ENCODE data around the gene FKBP10. TPM values are rescaled to one million over a fixed set of nuclear protein-coding genes. Genes with fewer than 3 reads are reported as not detected.

FKBP10 gene
- total RNA-seq, 1 donor from 2014 or later: 0.47 TPM

GRCh38 chr17:41860254-41860931 lies 47.6 kb downstream of the FKBP10 start:
- H3K36me3 Mint-ChIP-seq (ENCODE audit: low read depth): peaks cover 8% of the 10 kb centered on the region
- no peak overlapping the region for H3K4me3 Mint-ChIP-seq
- peaks cover 11% of the 10 kb centered on the region for H3K4me1 Mint-ChIP-seq
- no peaks in the 10 kb centered on the region for H3K27me3 Mint-ChIP-seq
- H3K9me3 Mint-ChIP-seq: no peaks in the 10 kb centered on the region
- intact Hi-C loops (cut with micrococcal nuclease): no loop called here
- DNase-seq: no peak
- H3K27ac Mint-ChIP-seq: no peak overlapping the region

DNA sequence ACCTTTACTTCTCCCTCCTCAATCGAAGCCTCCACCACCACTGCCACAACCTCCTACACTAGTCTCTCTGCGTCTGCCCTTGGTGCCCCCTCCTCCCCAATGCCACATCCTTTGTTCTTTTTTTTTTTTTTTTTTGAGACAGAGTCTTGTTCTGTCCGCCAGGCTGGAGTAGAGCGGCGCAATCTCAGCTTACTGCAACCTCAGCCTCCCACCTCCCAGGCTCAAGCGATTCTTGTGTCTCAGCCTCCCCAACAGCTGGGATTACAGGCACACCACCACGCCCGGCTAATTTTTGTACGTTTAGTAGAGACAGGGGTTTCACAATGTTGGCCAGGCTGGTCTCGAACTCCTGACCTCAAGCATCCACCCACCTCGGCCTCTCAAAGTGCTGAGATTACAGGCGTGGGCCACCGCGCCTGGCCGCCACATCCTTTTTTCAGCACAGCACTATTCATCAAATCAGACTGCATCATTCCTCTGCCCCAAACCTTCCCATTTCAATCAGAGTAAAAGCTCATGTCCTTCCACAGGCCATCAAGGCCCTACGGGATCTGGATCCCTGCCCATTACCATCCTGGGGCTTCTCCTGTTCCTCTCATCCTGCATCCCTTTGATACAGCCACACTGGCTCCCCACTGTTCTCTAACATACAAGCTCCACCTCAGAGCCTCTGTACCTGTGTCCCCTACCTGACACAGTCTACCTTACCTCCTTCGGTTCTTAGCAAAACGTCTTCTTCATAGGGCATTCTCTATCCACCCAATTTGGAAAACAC lies 50.5 kb downstream of the FKBP10 start:
- peaks cover 24% of the 10 kb centered on the region for H3K36me3 Mint-ChIP-seq (ENCODE audit: low read depth)
- H3K4me3 Mint-ChIP-seq: no peak overlapping the region
- peaks cover 23% of the 10 kb centered on the region for H3K4me1 Mint-ChIP-seq
- no peaks in the 10 kb centered on the region for H3K27me3 Mint-ChIP-seq
- intact Hi-C loops (cut with micrococcal nuclease): no loop called here
- no peak overlapping the region for H3K27ac Mint-ChIP-seq
- no peaks in the 10 kb centered on the region for H3K9me3 Mint-ChIP-seq
- peak; percentile 72 for DNase-seq

GRCh38 chr17:41864498-41864835 lies 51.7 kb downstream of the FKBP10 start:
- no peaks in the 10 kb centered on the region for H3K9me3 Mint-ChIP-seq
- H3K27me3 Mint-ChIP-seq: no peaks in the 10 kb centered on the region
- intact Hi-C loops (cut with micrococcal nuclease): loop anchor here (2.0 kb wide), 1 partner anchor 176 kb away; the partner anchor contains the start of gene EIF1
- H3K27ac Mint-ChIP-seq: no peak overlapping the region
- H3K36me3 Mint-ChIP-seq (ENCODE audit: low read depth): peaks cover 36% of the 10 kb centered on the region
- DNase-seq: no peak
- no peak overlapping the region for H3K4me3 Mint-ChIP-seq
- peaks cover 35% of the 10 kb centered on the region for H3K4me1 Mint-ChIP-seq

GRCh38 chr17:41864836-41865595 lies 52.2 kb downstream of the FKBP10 start, which contains the start of gene KLHL11:
TSS of gene KLHL11 (minus strand) at chr17:41865423. CDS start at chr17:41865370, 53 bp downstream.
- intact Hi-C loops (cut with micrococcal nuclease): loop anchor here (1.0 to 2.0 kb wide), 3 partner anchors 53 to 176 kb away; partner anchors contain the start of genes ACLY and EIF1
- H3K27me3 Mint-ChIP-seq: no peaks in the 10 kb centered on the region
- peak; percentile 97 for DNase-seq
- peaks cover 39% of the 10 kb centered on the region for H3K4me1 Mint-ChIP-seq
- H3K9me3 Mint-ChIP-seq: no peaks in the 10 kb centered on the region
- H3K36me3 Mint-ChIP-seq (ENCODE audit: low read depth): peaks cover 39% of the 10 kb centered on the region
- no peak within 1 kb of the TSS for H3K4me3 Mint-ChIP-seq
- H3K27ac Mint-ChIP-seq: no peak within 1 kb of the TSS

GRCh38 chr17:41865596-41865893 lies 52.7 kb downstream of the FKBP10 start:
- H3K4me3 Mint-ChIP-seq: no peak overlapping the region
- peaks cover 44% of the 10 kb centered on the region for H3K36me3 Mint-ChIP-seq (ENCODE audit: low read depth)
- intact Hi-C loops (cut with micrococcal nuclease): loop anchor here (1.0 to 2.0 kb wide), 3 partner anchors 53 to 177 kb away; partner anchors contain the start of genes ACLY and EIF1
- no peaks in the 10 kb centered on the region for H3K27me3 Mint-ChIP-seq
- no peak for DNase-seq
- H3K9me3 Mint-ChIP-seq: no peaks in the 10 kb centered on the region
- no peak overlapping the region for H3K27ac Mint-ChIP-seq
- H3K4me1 Mint-ChIP-seq: peaks cover 41% of the 10 kb centered on the region

- intact Hi-C loops (cut with micrococcal nuclease): no loop called here
- peak overlapping the region; percentile 59 for H3K4me3 Mint-ChIP-seq
Measured at GRCh38 chr17:41868568-41868967, 55.8 kb downstream of the FKBP10 start.

GRCh38 chr17:41869426-41869825 lies 56.6 kb downstream of the FKBP10 start:
- Mint-ChIP-seq H3K9me3 (no peaks in the 10 kb centered on the region), H3K36me3 (ENCODE audit: low read depth) (peaks cover 77% of the 10 kb centered on the region), H3K27me3 (no peaks in the 10 kb centered on the region), H3K27ac (peak overlapping the region; percentile 94), H3K4me3 (peak overlapping the region; percentile 59), H3K4me1 (peaks cover 38% of the 10 kb centered on the region)
- DNase-seq: no peak
- intact Hi-C loops (cut with micrococcal nuclease): no loop called here

More at GRCh38 chr17:41868568-41868967, 55.8 kb downstream of the FKBP10 start:
- H3K36me3 Mint-ChIP-seq (ENCODE audit: low read depth): peaks cover 70% of the 10 kb centered on the region
- peak; percentile 68 for DNase-seq
- H3K27me3 Mint-ChIP-seq: no peaks in the 10 kb centered on the region
- peak overlapping the region; percentile 94 for H3K27ac Mint-ChIP-seq
- no peaks in the 10 kb centered on the region for H3K9me3 Mint-ChIP-seq
- H3K4me1 Mint-ChIP-seq: peaks cover 38% of the 10 kb centered on the region

- peaks cover 38% of the 10 kb centered on the region for H3K4me1 Mint-ChIP-seq
- H3K9me3 Mint-ChIP-seq: no peaks in the 10 kb centered on the region
- no peak overlapping the region for H3K4me3 Mint-ChIP-seq
- H3K36me3 Mint-ChIP-seq (ENCODE audit: low read depth): peaks cover 82% of the 10 kb centered on the region
- intact Hi-C loops (cut with micrococcal nuclease): no loop called here
- peak overlapping the region; percentile 94 for H3K27ac Mint-ChIP-seq
- no peak for DNase-seq
- H3K27me3 Mint-ChIP-seq: no peaks in the 10 kb centered on the region
Measured at GRCh38 chr17:41870097-41870496, 57.3 kb downstream of the FKBP10 start.

DNA sequence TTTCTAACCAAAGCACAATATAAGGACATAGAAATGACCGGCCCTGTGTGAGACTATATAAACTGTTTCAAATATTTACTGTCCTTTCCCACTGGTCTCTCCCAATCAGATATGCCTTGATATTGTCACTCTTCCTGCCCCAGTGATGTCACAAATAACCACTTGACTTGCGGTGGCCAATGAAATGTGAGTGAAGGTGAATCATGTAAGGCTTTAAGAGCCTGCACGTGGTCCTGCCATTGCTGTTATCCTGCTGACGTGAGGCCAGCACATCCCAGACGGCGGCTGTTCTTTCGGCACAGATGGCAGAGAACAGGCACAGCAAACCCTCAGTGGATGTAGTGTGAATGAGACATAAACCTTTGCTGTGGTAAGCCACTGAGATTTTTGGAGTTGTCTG lies 57.8 kb downstream of the FKBP10 start:
- peaks cover 36% of the 10 kb centered on the region for H3K4me1 Mint-ChIP-seq
- H3K27ac Mint-ChIP-seq: peak overlapping the region; percentile 81
- no peaks in the 10 kb centered on the region for H3K9me3 Mint-ChIP-seq
- H3K4me3 Mint-ChIP-seq: no peak overlapping the region
- intact Hi-C loops (cut with micrococcal nuclease): no loop called here
- H3K27me3 Mint-ChIP-seq: no peaks in the 10 kb centered on the region
- DNase-seq: no peak
- peaks cover 80% of the 10 kb centered on the region for H3K36me3 Mint-ChIP-seq (ENCODE audit: low read depth)

DNA sequence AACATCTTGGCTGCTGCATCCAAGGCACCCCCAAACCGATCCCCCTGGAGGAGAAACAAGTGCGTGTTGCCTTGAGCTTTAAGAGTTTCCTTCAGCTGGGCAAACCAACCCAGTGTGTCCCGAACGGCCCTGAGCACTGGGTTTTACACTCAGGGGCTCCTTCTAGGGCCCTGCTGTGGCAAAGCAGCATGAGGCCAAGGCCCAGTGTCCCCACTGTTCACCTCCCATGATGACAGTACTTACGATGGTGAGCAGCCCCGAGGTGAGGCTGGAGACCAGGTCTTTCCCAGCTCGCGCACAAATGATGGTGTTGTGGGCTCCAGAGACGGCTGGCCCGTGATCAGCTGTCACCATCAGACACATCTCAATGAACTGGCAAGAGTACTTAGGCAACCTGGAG lies 59.0 kb downstream of the FKBP10 start:
- DNase-seq: no peak
- Mint-ChIP-seq H3K36me3 (ENCODE audit: low read depth) (peaks cover 80% of the 10 kb centered on the region), H3K27me3 (no peaks in the 10 kb centered on the region), H3K4me3 (no peak overlapping the region), H3K9me3 (no peaks in the 10 kb centered on the region), H3K4me1 (peaks cover 33% of the 10 kb centered on the region), H3K27ac (peak overlapping the region; percentile 45)
- intact Hi-C loops (cut with micrococcal nuclease): no loop called here

Other genes with a start within 250 kb of the FKBP10 start
- gene KRT9, start 240.9 kb upstream of the FKBP10 start, total RNA-seq: not detected in 2 replicates
- not detected in 2 replicates for gene KRT14, start 226.1 kb upstream of the FKBP10 start, total RNA-seq
- not detected in 2 replicates for gene KRT16, start 200.2 kb upstream of the FKBP10 start, total RNA-seq
- not detected in 2 replicates for gene KRT17, start 188.4 kb upstream of the FKBP10 start, total RNA-seq
- 837 and 858 TPM in 2 replicates for gene EIF1, start 124.1 kb upstream of the FKBP10 start, total RNA-seq
- gene GAST, start 100.7 kb upstream of the FKBP10 start, total RNA-seq: not detected in 2 replicates
- gene HAP1, start 78.4 kb upstream of the FKBP10 start, total RNA-seq: 0.02 and 0.05 TPM in 2 replicates
- gene JUP, start 26.3 kb upstream of the FKBP10 start, total RNA-seq: 0.14 and 0.24 TPM in 2 replicates
- gene P3H4, start 1.1 kb upstream of the FKBP10 start, total RNA-seq: 4.1 and 5.9 TPM in 2 replicates
- gene NT5C3B, start 23.2 kb downstream of the FKBP10 start, total RNA-seq: 46.2 and 47.3 TPM in 2 replicates
- gene KLHL10, start 24.8 kb downstream of the FKBP10 start, total RNA-seq: not detected in 2 replicates
- 22.6 and 22.8 TPM in 2 replicates for gene KLHL11, start 52.4 kb downstream of the FKBP10 start, total RNA-seq
- gene ACLY, start 105.9 kb downstream of the FKBP10 start, total RNA-seq: 225 and 229 TPM in 2 replicates
- gene ODAD4, start 117.6 kb downstream of the FKBP10 start, total RNA-seq: 0.63 and 0.76 TPM in 2 replicates
- 81.6 and 84.1 TPM in 2 replicates for gene CNP, start 153.8 kb downstream of the FKBP10 start, total RNA-seq
- gene DNAJC7, start 204.4 kb downstream of the FKBP10 start, total RNA-seq: 121 and 128 TPM in 2 replicates
- 29.5 and 30.3 TPM in 2 replicates for gene NKIRAS2, start 207.1 kb downstream of the FKBP10 start, total RNA-seq
- gene C17orf113, start 237.6 kb downstream of the FKBP10 start, total RNA-seq: 0.05 and 0.07 TPM in 2 replicates